Stimulated activated CD8-positive, alpha-beta memory T cell treated with anti-CD3 and anti-CD28 coated beads, Interleukin-7, amount 100 ng/mL, for 24 hours (primary cell): Measurements from ENCODE around the gene TMEM218.
A peak's percentile ranks its signal among the peaks of the same experiment; 100 is the strongest.

ENCODE experiments used
- DNase-seq: peaks from one replicate; pipeline ENCODE4 v3.0.0-alpha.2; 2020; ENCODE audit warnings: low read depth

TMEM218 gene

GRCh38 chr11:125129316-125129993, 18.0 kb upstream of the TMEM218 start:
- DNase-seq, result no peak

- no peak for DNase-seq
These were observed 17.0 kb upstream of the TMEM218 start for GRCh38 chr11:125128450-125128849.

- DNase-seq, result no peak
These were observed 13.2 kb upstream of the TMEM218 start for GRCh38 chr11:125124618-125124992.

- DNase-seq, result peak; percentile 11
These were observed 12.7 kb upstream of the TMEM218 start for GRCh38 chr11:125123947-125124617.

GRCh38 chr11:125123194-125123946, 11.9 kb upstream of the TMEM218 start:
- no peak for DNase-seq

GRCh38 chr11:125117429-125117828, 6.0 kb upstream of the TMEM218 start:
- no peak for DNase-seq

GRCh38 chr11:125114518-125114917, 3.1 kb upstream of the TMEM218 start:
- no peak for DNase-seq

- DNase-seq, result no peak
These were observed 780 bp upstream of the TMEM218 start for GRCh38 chr11:125112208-125112604.

GRCh38 chr11:125111001-125111342, 454 bp downstream of the TMEM218 start:
- no peak for DNase-seq

- DNase-seq, result no peak
These were observed 920 bp downstream of the TMEM218 start for GRCh38 chr11:125110506-125110905.

GRCh38 chr11:125108469-125108868, 3.0 kb downstream of the TMEM218 start:
- DNase-seq, result no peak

- DNase-seq, result no peak
These were observed 5.5 kb downstream of the TMEM218 start for GRCh38 chr11:125105926-125106325.

- DNase-seq, result no peak
These were observed 8.9 kb downstream of the TMEM218 start for GRCh38 chr11:125102510-125102909.

GRCh38 chr11:125102025-125102424, 9.4 kb downstream of the TMEM218 start:
- no peak for DNase-seq

- DNase-seq, result no peak
These were observed 9.8 kb downstream of the TMEM218 start for GRCh38 chr11:125101596-125101995.

- DNase-seq, result no peak
These were observed 11.3 kb downstream of the TMEM218 start for GRCh38 chr11:125100136-125100535.

- no peak for DNase-seq
These were observed 16.7 kb downstream of the TMEM218 start for GRCh38 chr11:125094731-125095130.

- no peak for DNase-seq
These were observed 17.9 kb downstream of the TMEM218 start for GRCh38 chr11:125093502-125093901.

- DNase-seq, result no peak
These were observed 18.8 kb downstream of the TMEM218 start for GRCh38 chr11:125092669-125093068.

GRCh38 chr11:125091877-125092664, 19.4 kb downstream of the TMEM218 start:
- DNase-seq, result no peak

- DNase-seq, result no peak
These were observed 20.1 kb downstream of the TMEM218 start for GRCh38 chr11:125091247-125091876.

GRCh38 chr11:125090816-125091215, 20.6 kb downstream of the TMEM218 start:
- DNase-seq, result no peak
